Transverse colon (tissue), 4 donors: ENCODE measurements around the gene TMEM184A. TPM values are rescaled to one million over a fixed set of nuclear protein-coding genes. Genes with fewer than 3 reads are reported as not detected.

Source experiments
- DNase-seq: peaks from one replicate; pipeline ENCODE4 v3.0.0-alpha.2; 2019
- H3K27ac ChIP-seq, 4 donors: fragments of 200-600 bp; sonication (generic); 2 replicates each; pipeline ENCODE4 v1.5.1; 2016 to 2018; ENCODE audit warnings: inconsistent platforms in 4 of 4
- H3K27me3 ChIP-seq: fragments of 200-600 bp; sonication (generic); 2 replicates; pipeline ENCODE4 v1.5.1; 2017; ENCODE audit warnings: inconsistent platforms
- H3K36me3 ChIP-seq, 4 donors: fragments of 200-600 bp; sonication (generic); 2 replicates each; pipeline ENCODE4 v1.5.1; 2017 to 2019; ENCODE audit warnings: inconsistent platforms in 4 of 4
- H3K4me1 ChIP-seq, 4 donors: fragments of 200-600 bp; sonication (generic); 2 replicates each; pipeline ENCODE4 v1.5.1; 2017 to 2020; ENCODE audit warnings: inconsistent platforms in 4 of 4
- H3K4me3 ChIP-seq, 4 donors: fragments of 200-600 bp; sonication (generic); 1 replicate in 1 of 4; 2 replicates in 3 of 4; pipeline versions ENCODE4 v1.5.1 to v1.6.1; 2017 to 2019; ENCODE audit warnings: inconsistent platforms in 4 of 4
- H3K9me3 ChIP-seq, 2 donors: fragments of 200-600 bp; sonication (generic); 2 replicates each; pipeline ENCODE4 v1.5.1; 2017 to 2019; ENCODE audit warnings: inconsistent platforms in 2 of 2
- EP300 ChIP-seq: sonication (generic); formaldehyde crosslinking; IDR thresholded peaks from one replicate; pipeline ENCODE4 v1.6.1; 2017; ENCODE audit warnings: antibody characterized with exemption, low read depth
- POLR2A ChIP-seq: fragments of 450-650 bp; IDR thresholded peaks from one replicate; pipeline ENCODE4 v1.6.1; 2016; ENCODE audit warnings: antibody characterized with exemption, mild to moderate bottlenecking, moderate library complexity
- POLR2AphosphoS5 ChIP-seq, 3 donors: sonication (generic); formaldehyde crosslinking; IDR thresholded peaks; one replicate each; pipeline ENCODE4 v1.6.1; 2016; ENCODE audit warnings: antibody characterized with exemption in 3 of 3
- WGBS, 2 donors: methylation state at CpG; one replicate each; pipeline ENCODE4 v1.1.5; 2018; ENCODE audit warnings: low coverage in 1 of 2; 5-methylcytosine and 5-hydroxymethylcytosine counted together
- in situ Hi-C, 4 donors: fragments of 200-750 bp; cut with MboI; loops; one replicate each; pipeline versions ENCODE4 v1.15.0 to v1.15.1; 2017; ENCODE audit warnings: low sequenced_read_pairs in 3 of 4, low pct_ligation_motif_present in 1 of 4, low pct_unique_long_range_greater_than_20kb in 1 of 4
- intact Hi-C: fragments of 100-400 bp; cut with DNase I; formaldehyde crosslinking; loops from one replicate; pipeline ENCODE4 v1.15.1; 2023; ENCODE audit warnings: low total_unique reads
- total RNA-seq, 4 donors: library from RNA; depleted of rRNA; stranded (reverse); fragments of >200 nt; gene quantifications; one replicate each; pipeline ENCODE4 v1.1.0, GENCODE V29; 2016
- TF ChIP-seq, protein P1 (sequence below), 5 experiments: fragments of 200-600 bp in 3 of 5; fragments of 450-650 bp in 2 of 5; sonication (generic) in 3 of 5; IDR thresholded peaks; 1 replicate in 2 of 5; 2 replicates in 3 of 5; pipeline ENCODE4 v1.5.1; 2016 to 2017; ENCODE audit warnings: antibody characterized with exemption in 5 of 5, inconsistent platforms in 3 of 5, mild to moderate bottlenecking in 2 of 5, moderate library complexity in 1 of 5

The TMEM184A gene
- total RNA-seq, 4 donors from 2014 or later, result 49.9 to 151 (median 94.1) TPM

DNA sequence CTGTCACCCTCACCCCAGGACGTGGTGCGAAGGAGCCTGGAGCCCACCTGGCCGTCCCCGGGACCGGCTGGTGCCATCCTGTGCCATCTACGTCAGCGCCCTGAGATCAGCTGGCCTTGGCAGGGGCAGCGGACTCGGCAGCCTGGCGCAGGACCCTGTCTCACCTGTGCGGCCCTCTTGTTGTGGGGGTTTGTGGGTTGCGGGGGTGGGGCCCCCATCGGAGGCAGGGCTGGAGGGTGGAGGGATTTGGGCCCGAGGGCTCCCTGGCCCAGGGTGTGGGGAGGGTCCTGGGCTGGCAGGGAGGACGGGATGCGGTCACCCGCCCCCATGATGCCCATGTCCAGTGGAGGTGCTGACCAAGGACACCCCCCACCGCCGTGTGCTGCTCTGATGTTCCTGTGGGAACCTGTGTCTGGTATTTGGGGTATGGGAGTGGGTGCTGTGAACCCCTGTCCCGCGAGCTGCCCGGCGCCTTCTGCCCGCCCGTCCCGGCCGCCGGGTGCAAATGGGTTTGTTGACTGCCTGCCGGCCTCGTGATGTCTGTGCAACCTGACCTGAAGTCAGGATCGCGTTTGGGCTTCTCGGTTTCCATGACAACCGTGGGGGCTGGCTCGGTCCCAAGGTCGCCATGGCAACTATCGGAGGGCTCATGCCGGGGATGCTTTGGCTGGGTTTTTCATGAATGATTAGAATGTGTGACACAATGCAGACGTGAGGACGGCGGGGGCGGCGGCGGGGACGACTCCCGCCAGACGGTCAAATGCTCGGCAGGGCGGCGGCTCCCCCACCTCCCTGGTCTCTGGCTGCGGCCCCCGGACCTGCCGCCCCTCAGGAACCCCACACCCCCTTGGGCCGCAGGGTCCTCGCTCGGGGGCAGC, 18.2 kb downstream of the TMEM184A start:
- Histone ChIP-seq H3K27ac (peak overlapping the region; percentile 85 to 99 (median 98)), H3K36me3 (peaks cover 0 to 16% (median 7%) of the 10 kb centered on the region in 4 donors), H3K4me3 (peak overlapping the region; percentile 12 to 43 (median 30)), H3K4me1 (peaks cover 35 to 55% (median 38%) of the 10 kb centered on the region in 4 donors), H3K9me3 (no peaks in the 10 kb centered on the region), H3K27me3 (no peaks in the 10 kb centered on the region)
- intact Hi-C loops (no loop called here), in situ Hi-C loops (no loop called here)
- WGBS, 2 donors, result 51 to 58% methylated on average over 11 to 42 of the region's 56 CpGs
- peak; percentile 75 for DNase-seq
- TF ChIP-seq POLR2A, result peak; percentile 39
- TF ChIP-seq, protein P1, sequence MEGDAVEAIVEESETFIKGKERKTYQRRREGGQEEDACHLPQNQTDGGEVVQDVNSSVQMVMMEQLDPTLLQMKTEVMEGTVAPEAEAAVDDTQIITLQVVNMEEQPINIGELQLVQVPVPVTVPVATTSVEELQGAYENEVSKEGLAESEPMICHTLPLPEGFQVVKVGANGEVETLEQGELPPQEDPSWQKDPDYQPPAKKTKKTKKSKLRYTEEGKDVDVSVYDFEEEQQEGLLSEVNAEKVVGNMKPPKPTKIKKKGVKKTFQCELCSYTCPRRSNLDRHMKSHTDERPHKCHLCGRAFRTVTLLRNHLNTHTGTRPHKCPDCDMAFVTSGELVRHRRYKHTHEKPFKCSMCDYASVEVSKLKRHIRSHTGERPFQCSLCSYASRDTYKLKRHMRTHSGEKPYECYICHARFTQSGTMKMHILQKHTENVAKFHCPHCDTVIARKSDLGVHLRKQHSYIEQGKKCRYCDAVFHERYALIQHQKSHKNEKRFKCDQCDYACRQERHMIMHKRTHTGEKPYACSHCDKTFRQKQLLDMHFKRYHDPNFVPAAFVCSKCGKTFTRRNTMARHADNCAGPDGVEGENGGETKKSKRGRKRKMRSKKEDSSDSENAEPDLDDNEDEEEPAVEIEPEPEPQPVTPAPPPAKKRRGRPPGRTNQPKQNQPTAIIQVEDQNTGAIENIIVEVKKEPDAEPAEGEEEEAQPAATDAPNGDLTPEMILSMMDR (IDR thresholded peaks at IDR 0.05), result no peak
- TF ChIP-seq POLR2AphosphoS5 (IDR thresholded peaks at IDR 0.05), result peak; percentile 58 to 76 (median 63)
- TF ChIP-seq EP300, result no peak

DNA sequence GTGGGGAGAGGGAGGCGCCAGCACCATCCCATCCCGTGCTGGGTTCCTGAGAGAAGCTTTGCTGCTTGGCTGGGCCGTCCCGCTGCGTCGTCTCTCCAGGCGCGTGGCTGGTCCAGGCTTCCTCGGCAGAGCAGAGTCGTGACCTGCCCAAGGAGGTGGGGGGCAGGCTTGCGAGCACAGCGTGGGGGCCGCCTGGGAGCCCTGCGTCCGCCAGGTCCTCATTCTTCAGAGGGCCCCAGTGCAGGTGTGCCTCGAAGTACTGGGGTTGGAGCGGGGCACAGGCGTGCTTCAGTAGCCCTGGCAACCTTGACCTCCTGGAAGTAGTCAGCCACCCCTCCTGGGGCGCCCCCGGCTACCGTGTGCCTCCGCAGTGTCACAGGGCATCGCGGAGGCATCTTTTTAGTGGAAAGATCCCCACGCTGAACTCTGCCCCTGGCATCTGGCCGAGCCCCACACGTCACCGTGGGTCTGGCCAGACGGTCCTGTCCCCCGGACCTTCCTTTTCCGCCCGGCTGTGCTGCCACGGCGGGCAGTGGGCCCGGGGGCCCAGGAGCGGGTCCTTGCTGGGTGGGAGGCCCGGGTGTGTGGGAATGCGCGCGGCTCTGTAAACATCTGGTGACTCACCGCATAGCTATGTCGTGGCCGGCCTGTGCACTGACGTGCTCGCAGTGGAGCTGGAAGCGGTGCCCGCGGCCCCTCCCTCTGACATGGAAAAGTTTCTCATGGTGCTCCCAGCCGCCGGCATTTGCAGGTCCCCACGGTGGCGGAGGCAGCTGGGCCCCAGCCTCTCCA, 19.1 kb downstream of the TMEM184A start:
- intact Hi-C loops, result no loop called here
- peak; percentile 91 for DNase-seq
- Histone ChIP-seq H3K9me3 (no peaks in the 10 kb centered on the region), H3K4me3 (peak overlapping the region; percentile 26 to 43 (median 32)), H3K36me3 (peaks cover 0 to 16% (median 5%) of the 10 kb centered on the region in 4 donors), H3K4me1 (peaks cover 35 to 57% (median 44%) of the 10 kb centered on the region in 4 donors), H3K27me3 (no peaks in the 10 kb centered on the region), H3K27ac (peak overlapping the region; percentile 85 to 99 (median 98))
- TF ChIP-seq EP300, result peak; percentile 47
- peak; percentile 33 for TF ChIP-seq POLR2A
- TF ChIP-seq, protein P1 (IDR thresholded peaks at IDR 0.05), result no peak
- peak; percentile 77 to 88 (median 87) for TF ChIP-seq POLR2AphosphoS5 (IDR thresholded peaks at IDR 0.05)
- WGBS, 2 donors, result 42% methylated on average over 43 of the region's 52 CpGs; no CpG with 5 or more reads in 1 of the 2 donors
- in situ Hi-C loops, result no loop called here

DNA sequence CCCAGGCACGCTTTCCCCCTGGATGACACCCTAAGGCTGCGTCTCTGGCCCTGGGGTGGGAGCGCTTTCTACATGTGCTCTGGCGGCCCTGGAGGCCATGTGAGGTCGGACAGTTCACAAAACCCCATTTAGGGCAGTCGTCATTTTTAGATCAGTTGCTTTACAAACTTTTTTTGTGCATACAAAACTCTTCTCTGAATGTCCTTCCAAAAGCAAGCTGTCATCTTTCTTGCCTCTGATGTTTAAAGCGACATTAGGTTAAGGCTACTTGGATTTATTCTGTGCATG, 19.6 kb downstream of the TMEM184A start:
- H3K4me1 ChIP-seq, result peaks cover 35 to 61% (median 49%) of the 10 kb centered on the region in 4 donors
- H3K27ac ChIP-seq, result peak overlapping the region; percentile 85 to 99 (median 98)
- no peaks in the 10 kb centered on the region for H3K27me3 ChIP-seq
- H3K4me3 ChIP-seq, result peak overlapping the region in 1 of 4 donors; percentile 43
- TF ChIP-seq, protein P1 (IDR thresholded peaks at IDR 0.05), result no peak
- TF ChIP-seq POLR2A (no peak), EP300 (no peak), POLR2AphosphoS5 (IDR thresholded peaks at IDR 0.05) (no peak)
- no peak for DNase-seq
- H3K36me3 ChIP-seq, result peaks cover 0 to 16% (median 5%) of the 10 kb centered on the region in 4 donors
- intact Hi-C loops, result no loop called here
- H3K9me3 ChIP-seq, result no peaks in the 10 kb centered on the region
- WGBS, 2 donors, result 66% methylated on average over 7 of the region's 7 CpGs; no CpG with 5 or more reads in 1 of the 2 donors
- in situ Hi-C loops, result no loop called here
